Right atrium auricular region (tissue), 2 donors: Measurements from ENCODE around the gene ELMOD1. TPM values are rescaled to one million over a fixed set of nuclear protein-coding genes. Genes with fewer than 3 reads are reported as not detected.

Experiments used
- DNase-seq: peaks from one replicate; pipeline ENCODE4 v3.0.0-alpha.2; 2019; ENCODE audit warnings: low spot score
- H3K27ac ChIP-seq, 2 donors: fragments of 200-600 bp; sonication (generic); 1 replicate in 1 of 2; 2 replicates in 1 of 2; pipeline ENCODE4 v1.5.1; 2016 to 2019
- H3K27me3 ChIP-seq, 2 donors: fragments of 200-600 bp; sonication (generic); one replicate each; pipeline versions ENCODE4 v1.5.1 to v1.6.0; 2017 to 2019
- H3K36me3 ChIP-seq: fragments of 200-600 bp; sonication (generic); one replicate; pipeline ENCODE4 v1.5.1; 2016
- H3K4me1 ChIP-seq, 2 donors: fragments of 200-600 bp; sonication (generic); one replicate each; pipeline versions ENCODE4 v1.5.1 to v1.6.0; 2017 to 2019
- H3K4me3 ChIP-seq, 2 donors: fragments of 200-600 bp; sonication (generic); 1 replicate in 1 of 2; 2 replicates in 1 of 2; pipeline ENCODE4 v1.5.1; 2017 to 2019; ENCODE audit warnings: mild to moderate bottlenecking in 1 of 2, moderate library complexity in 1 of 2
- H3K9me3 ChIP-seq, 2 donors: fragments of 200-600 bp; sonication (generic); one replicate each; pipeline ENCODE4 v1.5.1; 2019
- CTCF ChIP-seq, 2 donors: fragments of 200-600 bp; sonication (generic); IDR thresholded peaks; one replicate each; pipeline ENCODE4 v1.5.1; 2019; ENCODE audit warnings: antibody characterized with exemption in 2 of 2
- total RNA-seq, 2 donors: library from RNA; depleted of rRNA; stranded (reverse); fragments of >200 nt; gene quantifications; one replicate each; pipeline ENCODE4 v1.1.0, GENCODE V29; 2016

Gene ELMOD1
- total RNA-seq, 2 donors from 2014 or later = 4.2 to 10.4 TPM

DNA sequence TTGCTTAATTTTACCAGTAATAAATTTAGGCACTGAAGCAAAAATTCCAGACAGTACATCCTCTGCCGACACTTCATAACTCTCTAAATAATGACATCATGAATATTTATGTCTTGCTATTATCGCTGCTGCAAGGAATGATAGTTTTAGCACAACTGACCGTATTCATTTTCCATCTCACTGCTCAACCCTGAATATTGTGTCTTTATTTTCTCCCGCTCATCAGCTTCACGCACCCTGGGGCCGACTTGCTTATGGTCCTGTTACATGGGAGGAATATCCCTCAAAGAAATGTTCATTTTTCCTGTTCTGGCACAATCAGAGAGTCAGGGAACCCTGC, 87.7 kb downstream of the ELMOD1 start:
- Histone ChIP-seq H3K27me3 (no peaks in the 10 kb centered on the region), H3K27ac (no peak overlapping the region)
- DNase-seq = no peak

DNA sequence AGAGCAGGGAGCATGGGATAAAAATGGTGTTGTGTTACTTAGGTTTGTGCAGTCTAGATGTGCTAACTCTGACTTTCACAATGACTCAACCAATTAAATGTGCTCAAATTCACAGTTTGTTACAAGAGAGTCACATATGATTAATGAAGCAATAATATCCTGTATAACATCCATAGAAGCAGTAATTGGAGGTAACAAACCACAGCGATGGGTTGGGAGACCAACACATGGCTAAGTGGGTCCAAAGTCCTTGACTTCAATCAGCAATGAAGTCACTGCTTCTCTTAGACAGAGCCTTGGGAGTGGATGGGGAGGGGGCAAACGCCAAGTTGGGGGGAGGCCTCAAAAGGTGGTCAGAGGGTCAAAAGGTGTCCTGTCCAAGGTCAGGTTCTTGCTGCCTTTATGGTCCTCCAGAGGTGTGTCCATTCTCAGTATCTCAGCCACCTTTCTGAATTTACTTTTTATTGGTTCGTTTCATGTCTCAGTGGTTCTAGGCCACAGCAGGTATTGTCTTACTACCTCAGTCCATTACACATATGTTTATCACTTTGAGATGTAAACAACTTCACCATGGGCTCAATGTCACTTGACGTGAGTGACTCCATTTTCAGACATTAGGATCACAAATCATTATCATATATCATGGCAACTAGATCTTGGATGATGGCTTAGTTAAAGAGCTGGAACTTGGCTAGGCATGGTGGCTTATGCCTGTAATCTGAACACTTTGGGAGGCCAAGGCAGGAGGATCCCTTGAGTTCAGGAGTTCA, 88.5 kb downstream of the ELMOD1 start:
- no peak for TF ChIP-seq CTCF (IDR thresholded peaks at IDR 0.05)
- no peaks in the 10 kb centered on the region for H3K27me3 ChIP-seq
- no peak overlapping the region for H3K27ac ChIP-seq
- H3K4me1 ChIP-seq = no peaks in the 10 kb centered on the region
- H3K36me3 ChIP-seq = no peaks in the 10 kb centered on the region
- H3K9me3 ChIP-seq = no peaks in the 10 kb centered on the region
- no peak overlapping the region for H3K4me3 ChIP-seq
- no peak for DNase-seq

More for the DNA sequence above, 87.7 kb downstream of the ELMOD1 start:
- no peaks in the 10 kb centered on the region for H3K9me3 ChIP-seq
- H3K4me3 ChIP-seq = no peak overlapping the region
- no peaks in the 10 kb centered on the region for H3K4me1 ChIP-seq
- TF ChIP-seq CTCF (IDR thresholded peaks at IDR 0.05) = no peak
- no peaks in the 10 kb centered on the region for H3K36me3 ChIP-seq

- no peaks in the 10 kb centered on the region for H3K36me3 ChIP-seq
- no peak for DNase-seq
- no peak overlapping the region for H3K4me3 ChIP-seq
- no peak for TF ChIP-seq CTCF (IDR thresholded peaks at IDR 0.05)
- H3K27ac ChIP-seq = no peak overlapping the region
- H3K27me3 ChIP-seq = no peaks in the 10 kb centered on the region
- no peaks in the 10 kb centered on the region for H3K4me1 ChIP-seq
- no peaks in the 10 kb centered on the region for H3K9me3 ChIP-seq
Measured at GRCh38 chr11:107682171-107682570, 91.2 kb downstream of the ELMOD1 start.

DNA sequence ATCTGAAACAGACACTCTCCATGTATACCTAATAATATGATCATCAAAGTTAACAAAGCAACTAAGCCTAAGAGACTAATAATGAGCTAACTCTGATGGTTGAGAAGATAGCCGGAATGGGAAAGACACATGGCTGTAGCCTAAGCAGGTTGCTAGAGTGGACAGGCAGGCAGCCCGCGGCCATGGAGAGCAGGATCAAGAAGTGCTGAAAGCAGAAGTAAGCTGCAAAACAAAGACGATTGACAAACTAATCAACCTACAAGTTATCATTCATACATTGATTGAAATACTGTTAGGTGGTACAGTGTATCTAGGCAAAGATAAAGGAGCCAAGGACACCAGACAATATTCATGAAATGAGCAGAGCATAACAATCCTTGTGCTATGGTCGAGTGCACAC, 91.6 kb downstream of the ELMOD1 start:
- no peak overlapping the region for H3K4me3 ChIP-seq
- no peak for DNase-seq
- H3K9me3 ChIP-seq = no peaks in the 10 kb centered on the region
- H3K4me1 ChIP-seq = no peaks in the 10 kb centered on the region
- TF ChIP-seq CTCF (IDR thresholded peaks at IDR 0.05) = no peak
- H3K27me3 ChIP-seq = no peaks in the 10 kb centered on the region
- H3K36me3 ChIP-seq = no peaks in the 10 kb centered on the region
- H3K27ac ChIP-seq = no peak overlapping the region

GRCh38 chr11:107683061-107683460, 92.1 kb downstream of the ELMOD1 start:
- H3K27ac ChIP-seq = no peak overlapping the region
- TF ChIP-seq CTCF (IDR thresholded peaks at IDR 0.05) = no peak

DNA sequence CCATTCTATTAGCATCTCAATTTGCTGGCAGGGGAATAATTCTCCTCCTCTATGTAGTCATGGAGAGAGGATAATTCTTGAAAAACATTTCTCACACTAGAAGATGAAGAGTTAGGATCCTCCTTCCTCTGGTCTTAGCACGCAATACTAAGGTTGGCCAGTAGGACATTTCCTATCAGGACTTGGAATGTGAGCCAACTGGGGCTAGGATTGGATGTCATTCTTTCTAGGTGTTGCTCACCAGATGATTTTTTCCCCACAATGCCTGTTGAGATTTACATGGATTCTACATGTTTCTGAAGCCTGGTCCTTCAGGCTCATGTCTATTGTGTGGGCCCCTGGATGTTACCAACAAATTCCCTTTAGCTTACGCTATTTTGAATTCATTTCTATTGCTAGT, 92.9 kb downstream of the ELMOD1 start:
- Histone ChIP-seq H3K4me1 (no peaks in the 10 kb centered on the region), H3K27ac (no peak overlapping the region), H3K4me3 (no peak overlapping the region), H3K36me3 (no peaks in the 10 kb centered on the region), H3K27me3 (no peaks in the 10 kb centered on the region), H3K9me3 (no peaks in the 10 kb centered on the region)
- peak in 1 of 2 donors; percentile 28 for TF ChIP-seq CTCF (IDR thresholded peaks at IDR 0.05)
- no peak for DNase-seq

More at GRCh38 chr11:107683061-107683460, 92.1 kb downstream of the ELMOD1 start:
- Histone ChIP-seq H3K36me3 (no peaks in the 10 kb centered on the region), H3K4me3 (no peak overlapping the region), H3K27me3 (no peaks in the 10 kb centered on the region), H3K9me3 (no peaks in the 10 kb centered on the region), H3K4me1 (no peaks in the 10 kb centered on the region)
- DNase-seq = no peak
